ENCODE measurements around the gene CTBP2. TPM values are rescaled to one million over a fixed set of nuclear protein-coding genes. Genes with fewer than 3 reads are reported as not detected.

CTBP2 gene
- total and polyA plus RNA-seq, 2 of the 13 experiments (the other 11 are each of a cell fraction or from before 2014, with no cell fraction given): 0.08 TPM; not detected in 1

- Histone ChIP-seq H3K9me3 (ENCODE audit: low read length) (no peaks in the 10 kb centered on the region), H3K4me2 (ENCODE audit: low read depth, low read length) (no peak overlapping the region), H2AFZ (ENCODE audit: low read length) (no peak overlapping the region), H3K79me2 (ENCODE audit: insufficient read depth, low read length) (no peaks in the 10 kb centered on the region), H3K9ac (ENCODE audit: insufficient read depth, low read depth, low read length) (no peak overlapping the region), H3K27me3 (ENCODE audit: control insufficient read depth in 1 of 2, insufficient read depth in 2 of 2, low read length in 2 of 2) (peaks cover 15 to 62% of the 10 kb centered on the region in 2 experiments; a peak in 4 of 5 replicates), H3K4me1 (ENCODE audit: insufficient read depth, low read length) (no peaks in the 10 kb centered on the region), H3K4me3 (replicated peaks in 1 of 3; ENCODE audit: insufficient read depth in 1 of 3, low read depth in 2 of 3, low read length in 3 of 3) (no peak overlapping the region), H3K36me3 (replicated peaks in 1 of 2; ENCODE audit: control insufficient read depth in 1 of 2, insufficient read depth in 2 of 2, low read length in 2 of 2) (no peaks in the 10 kb centered on the region), H4K20me1 (ENCODE audit: insufficient read depth, low read length) (no peaks in the 10 kb centered on the region), H3K27ac (ENCODE audit: extremely low read length, insufficient read depth, low read length) (no peak overlapping the region)
- intact Hi-C loops (cut with micrococcal nuclease; ENCODE audit: unreplicated experiment) (no loop called here), in situ Hi-C loops (cut with HindIII; ENCODE audit: extremely low pct_ligation_motif_present, low pct_unique_long_range_greater_than_20kb) (no loop called here)
- DNase-seq (ENCODE audit: low spot score) (no peak), FAIRE-seq (no peak), ATAC-seq (peak; percentile 71)
- CTCF ChIA-PET (ENCODE audit: low intra/inter-chr PET ratio, low total read pairs): no interaction called here
- 14% methylated on average over 10 of the region's 13 CpGs for WGBS (ENCODE audit: low lambda C conversion rate)
- TF ChIP-seq AKAP8 (CRISPR knock-in tag; IDR thresholded peaks at IDR 0.05) (no peak), PHF21A (CRISPR knock-in tag; IDR thresholded peaks at IDR 0.05) (no peak), E2F5 (CRISPR knock-in tag; conservative IDR thresholded peaks at IDR 0.05) (no peak), ZNF337 (CRISPR knock-in tag; IDR thresholded peaks at IDR 0.05; ENCODE audit: borderline replicate concordance, low read depth) (no peak), ZNF878 (CRISPR knock-in tag; IDR thresholded peaks at IDR 0.05) (no peak), ZNF350 (CRISPR knock-in tag; IDR thresholded peaks at IDR 0.05; ENCODE audit: borderline replicate concordance, low read depth) (no peak), ZBTB14 (CRISPR knock-in tag; IDR thresholded peaks at IDR 0.05) (no peak), YEATS2 (CRISPR knock-in tag; IDR thresholded peaks at IDR 0.05; ENCODE audit: borderline replicate concordance) (no peak), ZNF253 (CRISPR knock-in tag; IDR thresholded peaks at IDR 0.05; ENCODE audit: borderline replicate concordance) (no peak), ZNF138 (CRISPR knock-in tag; IDR thresholded peaks at IDR 0.05; ENCODE audit: low read depth) (no peak), USF2 (IDR thresholded peaks at IDR 0.05; ENCODE audit: low read depth, low read length) (no peak), USF2 (CRISPR knock-in tag; IDR thresholded peaks at IDR 0.05; ENCODE audit: borderline replicate concordance) (no peak), STAT5B (CRISPR knock-in tag; IDR thresholded peaks at IDR 0.05) (no peak)
- POLR2A ChIA-PET: no interaction called here
- no TSS peak for BruUV-seq (replicated peaks)
Measured at GRCh38 chr10:125144693-125145623, 15.4 kb downstream of the CTBP2 start.

All from HepG2 (cell line).